ENCODE data around the gene RAB1B.

Gene RAB1B

DNA sequence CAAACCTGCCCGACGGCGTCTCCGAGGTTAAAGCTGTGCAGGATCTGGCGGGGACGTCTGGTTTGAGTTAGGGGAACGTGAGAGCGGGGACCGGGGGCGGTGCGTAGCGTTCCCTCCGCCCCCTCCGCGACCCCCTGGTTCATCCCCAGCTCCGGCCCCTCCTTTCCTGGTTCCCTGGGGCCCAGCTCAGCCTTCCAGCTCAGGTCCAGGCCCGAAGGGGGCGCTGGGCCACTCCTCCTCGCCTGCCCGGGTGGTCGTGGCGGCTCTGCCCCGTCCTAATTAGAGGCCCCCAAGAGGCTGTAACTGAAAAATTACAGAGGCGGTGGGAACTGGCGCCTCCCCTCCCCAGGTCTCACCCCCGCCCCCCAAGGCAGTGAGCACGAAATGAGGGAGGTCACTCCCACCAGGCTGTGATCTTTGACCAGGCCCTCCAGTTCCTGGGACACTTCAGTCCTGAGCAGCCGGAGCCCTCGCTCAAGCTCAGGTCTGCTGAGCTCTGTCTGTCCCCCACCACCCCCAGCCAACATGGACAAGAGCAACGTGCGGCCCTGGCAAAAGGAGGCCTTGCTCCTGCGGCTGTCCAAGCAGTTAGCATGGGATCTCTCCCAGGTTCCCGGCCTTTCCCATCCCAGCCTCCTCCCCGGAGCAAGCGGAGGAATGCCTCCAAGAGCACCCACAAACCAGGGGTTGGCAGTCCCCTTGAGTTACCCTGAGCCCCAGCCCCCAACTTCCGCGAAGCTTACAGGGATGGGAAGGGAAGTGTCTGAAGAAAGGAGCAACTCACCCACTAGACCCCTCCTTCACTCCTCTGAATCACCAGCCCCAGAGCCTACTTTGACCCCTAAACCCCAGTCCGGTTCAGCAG is 45.1 kb downstream of the RAB1B start:
- DNase-seq (ENCODE audit: extremely low read depth, insufficient read length) = no peak
- Histone ChIP-seq H3K27me3 (replicated peaks; ENCODE audit: control insufficient read depth, insufficient read depth, low read length) (no peaks in the 10 kb centered on the region; the same call in 1 of the 2 replicates), H3K4me3 (replicated peaks; ENCODE audit: low read depth, low read length) (no peak overlapping the region; the same call in 1 of the 2 replicates), H3K36me3 (ENCODE audit: control insufficient read depth, insufficient read depth, low read length) (no peaks in the 10 kb centered on the region)
- TF ChIP-seq, protein P1, sequence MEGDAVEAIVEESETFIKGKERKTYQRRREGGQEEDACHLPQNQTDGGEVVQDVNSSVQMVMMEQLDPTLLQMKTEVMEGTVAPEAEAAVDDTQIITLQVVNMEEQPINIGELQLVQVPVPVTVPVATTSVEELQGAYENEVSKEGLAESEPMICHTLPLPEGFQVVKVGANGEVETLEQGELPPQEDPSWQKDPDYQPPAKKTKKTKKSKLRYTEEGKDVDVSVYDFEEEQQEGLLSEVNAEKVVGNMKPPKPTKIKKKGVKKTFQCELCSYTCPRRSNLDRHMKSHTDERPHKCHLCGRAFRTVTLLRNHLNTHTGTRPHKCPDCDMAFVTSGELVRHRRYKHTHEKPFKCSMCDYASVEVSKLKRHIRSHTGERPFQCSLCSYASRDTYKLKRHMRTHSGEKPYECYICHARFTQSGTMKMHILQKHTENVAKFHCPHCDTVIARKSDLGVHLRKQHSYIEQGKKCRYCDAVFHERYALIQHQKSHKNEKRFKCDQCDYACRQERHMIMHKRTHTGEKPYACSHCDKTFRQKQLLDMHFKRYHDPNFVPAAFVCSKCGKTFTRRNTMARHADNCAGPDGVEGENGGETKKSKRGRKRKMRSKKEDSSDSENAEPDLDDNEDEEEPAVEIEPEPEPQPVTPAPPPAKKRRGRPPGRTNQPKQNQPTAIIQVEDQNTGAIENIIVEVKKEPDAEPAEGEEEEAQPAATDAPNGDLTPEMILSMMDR (IDR thresholded peaks at IDR 0.05; ENCODE audit: insufficient read depth, low read length, poor library complexity, severe bottlenecking) = no peak

DNA sequence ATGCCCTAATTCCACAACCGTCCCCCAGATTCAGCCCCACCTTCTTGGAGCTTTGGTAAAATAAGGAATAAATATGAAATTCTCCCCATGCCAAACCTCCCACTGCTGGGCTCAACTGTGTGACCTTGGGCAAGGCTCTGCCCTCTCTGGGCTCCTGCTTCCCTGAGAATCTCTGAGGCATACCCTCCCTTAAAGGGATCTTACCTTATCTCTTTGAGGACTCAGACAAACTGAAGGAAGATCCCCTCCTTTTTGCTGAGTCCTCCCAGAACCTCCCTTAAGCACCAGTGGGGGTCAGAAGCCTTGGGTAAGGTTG is 45.7 kb downstream of the RAB1B start:
- Histone ChIP-seq H3K27me3 (replicated peaks; ENCODE audit: control insufficient read depth, insufficient read depth, low read length) (no peaks in the 10 kb centered on the region; the same call in 1 of the 2 replicates), H3K4me3 (replicated peaks; ENCODE audit: low read depth, low read length) (no peak overlapping the region), H3K36me3 (ENCODE audit: control insufficient read depth, insufficient read depth, low read length) (no peaks in the 10 kb centered on the region)
- no peak for DNase-seq (ENCODE audit: extremely low read depth, insufficient read length)
- TF ChIP-seq, protein P1 (IDR thresholded peaks at IDR 0.05; ENCODE audit: insufficient read depth, low read length, poor library complexity, severe bottlenecking) = no peak

DNA sequence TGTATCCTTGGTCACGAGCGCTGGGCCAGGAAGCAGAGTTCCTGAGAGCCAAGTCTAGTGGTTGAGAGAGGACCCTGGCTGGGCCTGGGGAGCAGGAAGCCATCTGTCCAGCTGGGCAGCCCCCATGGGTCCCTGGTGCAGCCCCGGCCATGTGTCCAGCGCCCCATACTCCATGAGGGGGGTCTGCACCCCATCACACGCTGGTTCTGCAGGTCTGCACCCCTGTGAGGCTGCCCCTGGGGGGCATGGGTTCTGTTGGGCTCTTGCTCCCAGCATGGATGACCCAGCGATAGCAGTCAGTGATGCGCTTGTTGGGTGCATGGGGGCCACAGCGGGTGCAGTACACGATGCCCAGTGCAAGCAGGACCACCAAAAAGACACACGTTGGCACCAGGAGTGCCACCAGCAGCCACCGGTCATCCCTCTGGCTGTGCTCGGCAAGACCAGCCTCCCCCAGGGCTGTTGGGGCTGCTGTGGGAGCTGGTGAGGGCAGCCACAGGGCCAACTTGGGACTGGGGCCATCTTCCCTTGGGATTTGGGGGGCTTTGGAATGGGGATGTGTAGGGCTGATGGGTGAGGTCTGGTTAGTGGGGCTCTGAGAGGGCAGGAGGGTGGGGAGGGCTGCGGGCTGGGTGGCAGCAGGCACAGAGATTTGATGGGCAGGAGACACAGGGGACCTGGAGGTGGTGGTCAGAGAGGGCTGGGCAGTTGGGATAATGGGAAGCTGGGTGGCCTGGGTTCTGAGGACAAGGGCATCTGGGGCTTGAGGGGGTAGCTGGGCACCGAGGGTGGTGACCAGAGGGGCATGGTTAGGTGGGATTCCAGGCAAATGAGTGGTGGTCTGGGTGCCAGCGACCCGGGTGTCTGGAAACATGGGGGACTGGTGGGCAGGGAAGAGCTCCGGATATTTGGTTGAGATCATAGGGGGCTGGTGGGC is 46.4 kb downstream of the RAB1B start:
- H3K27me3 ChIP-seq (replicated peaks; ENCODE audit: control insufficient read depth, insufficient read depth, low read length) = no peaks in the 10 kb centered on the region; the same call in 1 of the 2 replicates
- TF ChIP-seq, protein P1 (IDR thresholded peaks at IDR 0.05; ENCODE audit: insufficient read depth, low read length, poor library complexity, severe bottlenecking) = no peak
- H3K36me3 ChIP-seq (ENCODE audit: control insufficient read depth, insufficient read depth, low read length) = no peaks in the 10 kb centered on the region
- H3K4me3 ChIP-seq (replicated peaks; ENCODE audit: low read depth, low read length) = no peak overlapping the region
- DNase-seq (ENCODE audit: extremely low read depth, insufficient read length) = no peak

DNA sequence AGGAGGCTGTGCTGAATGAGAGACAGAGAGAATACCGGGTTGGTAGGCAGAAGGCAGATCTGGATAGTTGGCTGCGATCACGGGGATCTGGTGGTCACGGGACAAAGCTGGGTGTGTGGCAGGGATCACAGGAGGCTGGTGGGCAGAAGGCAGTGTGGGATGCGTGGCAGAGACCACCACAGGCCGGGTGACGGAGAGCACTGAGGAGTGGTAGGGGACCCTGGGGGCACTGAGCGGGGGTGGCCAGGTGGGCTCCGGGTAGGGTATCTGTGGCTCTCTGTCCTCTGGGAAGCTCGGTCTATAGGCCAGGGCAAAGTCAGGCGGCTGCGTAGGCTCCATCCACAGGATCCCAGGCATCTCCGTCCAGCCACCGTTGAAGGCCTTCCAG is 47.1 kb downstream of the RAB1B start:
- Histone ChIP-seq H3K4me3 (replicated peaks; ENCODE audit: low read depth, low read length) (no peak overlapping the region), H3K27me3 (replicated peaks; ENCODE audit: control insufficient read depth, insufficient read depth, low read length) (no peaks in the 10 kb centered on the region; the same call in 1 of the 2 replicates)
- TF ChIP-seq, protein P1 (IDR thresholded peaks at IDR 0.05; ENCODE audit: insufficient read depth, low read length, poor library complexity, severe bottlenecking) = no peak

DNA sequence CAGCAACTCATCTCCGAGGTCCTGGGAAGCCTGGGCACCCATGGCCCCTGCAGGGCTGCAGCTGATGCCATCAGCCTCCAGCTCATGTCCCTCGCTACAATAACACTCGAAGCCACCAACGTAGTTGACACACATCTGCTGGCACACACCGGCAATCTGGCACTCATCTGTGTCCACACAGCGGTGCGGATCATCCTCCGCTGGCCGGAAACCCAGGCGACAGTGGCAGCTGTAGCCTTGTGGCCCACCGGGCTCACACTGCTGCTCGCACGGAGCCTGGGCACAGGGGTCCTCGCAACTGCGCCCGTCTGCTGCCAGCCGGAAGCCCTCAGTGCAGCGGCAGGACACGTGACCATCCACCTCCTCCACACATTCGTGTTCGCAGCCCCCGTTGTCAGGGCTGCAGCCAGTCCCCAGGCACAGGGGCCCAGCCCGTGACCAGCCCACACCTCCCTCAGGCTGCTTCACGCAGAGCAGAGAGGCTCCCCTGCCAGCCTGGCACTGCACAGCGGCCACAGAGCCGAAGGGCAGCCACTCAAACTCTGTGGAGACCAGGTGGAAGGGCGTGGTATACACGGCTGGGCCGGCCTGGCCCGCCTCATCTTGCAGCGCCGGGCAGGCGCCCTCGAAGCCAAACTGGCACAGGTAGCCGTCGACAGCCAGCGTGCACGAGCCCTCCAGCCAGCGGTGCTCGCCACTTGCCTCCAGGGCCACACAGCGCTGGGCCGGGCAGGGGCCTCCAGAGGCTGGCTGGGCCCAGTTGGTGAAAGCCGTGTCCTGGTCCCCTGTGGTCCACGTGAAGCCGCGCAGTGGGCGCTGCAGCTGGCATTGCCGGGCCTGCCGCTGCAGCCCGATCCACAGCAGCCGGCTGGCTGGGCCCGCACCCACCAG is 47.7 kb downstream of the RAB1B start:
- TF ChIP-seq, protein P1 (IDR thresholded peaks at IDR 0.05; ENCODE audit: insufficient read depth, low read length, poor library complexity, severe bottlenecking) = no peak
- no peak overlapping the region for H3K4me3 ChIP-seq (replicated peaks; ENCODE audit: low read depth, low read length)
- H3K27me3 ChIP-seq (replicated peaks; ENCODE audit: control insufficient read depth, insufficient read depth, low read length) = no peaks in the 10 kb centered on the region; the same call in 1 of the 2 replicates
- no peak for DNase-seq (ENCODE audit: extremely low read depth, insufficient read length)
- H3K36me3 ChIP-seq (ENCODE audit: control insufficient read depth, insufficient read depth, low read length) = no peaks in the 10 kb centered on the region

More for the DNA sequence above, 47.1 kb downstream of the RAB1B start:
- no peak for DNase-seq (ENCODE audit: extremely low read depth, insufficient read length)
- no peaks in the 10 kb centered on the region for H3K36me3 ChIP-seq (ENCODE audit: control insufficient read depth, insufficient read depth, low read length)

Measured in GM06990 (cell line).